Metanephros (tissue), 1 donor: Measurements from ENCODE around the gene IQCM. TPM values are rescaled to one million over a fixed set of nuclear protein-coding genes. Genes with fewer than 3 reads are reported as not detected.

ENCODE experiments used
- total RNA-seq: library from RNA; depleted of rRNA; stranded (reverse); fragments of >200 nt; gene quantifications from one replicate; pipeline ENCODE4 v1.2.3, GENCODE V29; 2014

Gene IQCM, protein sequence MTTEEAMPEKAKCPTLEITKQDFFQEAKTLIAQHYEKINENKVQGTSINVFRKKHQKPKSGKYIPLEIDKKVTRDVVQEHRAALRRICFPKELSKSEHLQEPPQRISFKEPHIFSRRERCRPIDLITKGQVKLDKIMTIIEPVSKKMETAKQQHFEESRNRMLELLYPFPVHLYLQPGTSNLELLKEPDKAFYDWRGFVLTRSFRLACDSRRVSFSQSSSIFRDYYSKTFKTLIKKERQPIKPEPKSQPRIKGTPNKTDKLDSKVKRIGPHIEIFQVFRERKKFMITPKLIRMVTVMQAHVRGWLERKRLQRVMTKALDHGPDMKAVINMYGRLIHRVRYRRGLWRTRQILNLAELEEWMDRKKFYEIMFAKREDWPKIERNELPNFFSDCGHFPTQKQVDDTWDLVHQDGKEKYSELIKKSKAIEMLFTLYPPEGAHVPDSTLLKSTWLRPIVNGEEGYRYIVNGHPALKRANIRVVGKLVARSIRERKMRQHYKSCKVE
- not detected for total RNA-seq

GRCh38 chr4:149815743-149816142 lies at the start of gene IQCM:
Gene IQCM, minus strand, starts transcription at chr4:149815843. Its CDS starts 73,152 bp downstream, at chr4:149742691.

